Cardiac muscle cell (in vitro differentiated cells and primary cell): ENCODE results near the gene CFAP91. TPM values are rescaled to one million over a fixed set of nuclear protein-coding genes. Genes with fewer than 3 reads are reported as not detected.

Experiments used
- DNase-seq, 2 donors: peaks; one replicate each; pipeline versions ENCODE4 v3.0.0 to v3.0.0-alpha.2; 2010 to 2017; ENCODE audit warnings: low read depth in 1 of 2, low spot score in 1 of 2
- H3K27ac ChIP-seq: fragments of 200-600 bp; sonication (generic); 2 replicates; pipeline ENCODE4 v1.5.1; 2016
- H3K27me3 ChIP-seq: fragments of 200-600 bp; sonication (generic); 2 replicates; pipeline ENCODE4 v1.6.0; 2016; ENCODE audit warnings: control low read depth
- H3K36me3 ChIP-seq: fragments of 200-600 bp; sonication (generic); 2 replicates; pipeline ENCODE4 v1.5.1; 2016; ENCODE audit warnings: control low read depth
- H3K4me1 ChIP-seq: fragments of 200-600 bp; sonication (generic); 2 replicates; pipeline ENCODE4 v1.8.1; 2017; ENCODE audit warnings: low read depth, mild to moderate bottlenecking, mixed run types
- H3K4me3 ChIP-seq: fragments of 200-600 bp; sonication (generic); 2 replicates; pipeline ENCODE4 v1.5.1; 2016; ENCODE audit warnings: mild to moderate bottlenecking
- H3K9me3 ChIP-seq: fragments of 200-600 bp; sonication (generic); 2 replicates; pipeline ENCODE4 v1.5.1; 2017; ENCODE audit warnings: low read depth, mild to moderate bottlenecking, control low read depth
- CTCF ChIP-seq: IDR thresholded peaks from 2 replicates; pipeline ENCODE4 v1.5.1; 2012; ENCODE audit warnings: low read depth, mild to moderate bottlenecking, low read length
- polyA plus RNA-seq: library from polyadenylated mRNA; unstranded; fragments of >200 nt; fragmentation: Nextera tagmentation; extraction: Ambion mirVana; gene quantifications from 2 replicates; pipeline ENCODE4 v1.2.1, GENCODE V29; 2016
- total RNA-seq: library from RNA; depleted of rRNA; stranded (reverse); fragments of >200 nt; gene quantifications from 2 replicates; pipeline ENCODE4 v1.2.3, GENCODE V29; 2016

Gene CFAP91
- total RNA-seq, result 0.53 and 0.92 TPM in 2 replicates
- 1.4 and 3.4 TPM in 2 replicates for polyA plus RNA-seq

- no peak for TF ChIP-seq CTCF
- Histone ChIP-seq H3K4me1 (no peaks in the 10 kb centered on the region), H3K27ac (no peak within 1 kb of the TSS)
Observed at GRCh38 chr3:119702530-119703527, at the start of gene CFAP91. TSS of gene CFAP91 (plus strand) at chr3:119703022. CDS start at chr3:119703099, 77 bp downstream.

GRCh38 chr3:119653876-119654275 lies 48.9 kb upstream of the CFAP91 start:
- peaks cover 43% of the 10 kb centered on the region for H3K4me1 ChIP-seq
- no peak for TF ChIP-seq CTCF
- no peaks in the 10 kb centered on the region for H3K27me3 ChIP-seq
- DNase-seq, result no peak
- H3K4me3 ChIP-seq, result no peak overlapping the region
- H3K27ac ChIP-seq, result peak overlapping the region; percentile 3
- H3K36me3 ChIP-seq, result peaks cover 19% of the 10 kb centered on the region
- H3K9me3 ChIP-seq, result no peaks in the 10 kb centered on the region

More at GRCh38 chr3:119702530-119703527, at the start of gene CFAP91:
- DNase-seq, result peak; percentile 95 to 97
- Histone ChIP-seq H3K9me3 (no peaks in the 10 kb centered on the region), H3K4me3 (peak within 1 kb of the TSS; percentile 17), H3K27me3 (peaks cover 4% of the 10 kb centered on the region), H3K36me3 (no peaks in the 10 kb centered on the region)

- Histone ChIP-seq H3K36me3 (peaks cover 5% of the 10 kb centered on the region), H3K27ac (peak overlapping the region; percentile 100), H3K9me3 (no peaks in the 10 kb centered on the region), H3K4me3 (peak overlapping the region; percentile 50), H3K4me1 (peaks cover 42% of the 10 kb centered on the region), H3K27me3 (no peaks in the 10 kb centered on the region)
- no peak for TF ChIP-seq CTCF
- no peak for DNase-seq
Observed at GRCh38 chr3:119657887-119658702, 44.7 kb upstream of the CFAP91 start.

GRCh38 chr3:119658994-119659393 lies 43.8 kb upstream of the CFAP91 start:
- Histone ChIP-seq H3K4me3 (peak overlapping the region; percentile 50), H3K9me3 (no peaks in the 10 kb centered on the region), H3K27ac (peak overlapping the region; percentile 100), H3K36me3 (peaks cover 5% of the 10 kb centered on the region), H3K4me1 (peaks cover 43% of the 10 kb centered on the region), H3K27me3 (no peaks in the 10 kb centered on the region)
- DNase-seq, result no peak
- no peak for TF ChIP-seq CTCF

- TF ChIP-seq CTCF, result no peak
- Histone ChIP-seq H3K36me3 (peaks cover 2% of the 10 kb centered on the region), H3K4me1 (peaks cover 49% of the 10 kb centered on the region), H3K27ac (peak overlapping the region; percentile 100), H3K9me3 (no peaks in the 10 kb centered on the region), H3K27me3 (no peaks in the 10 kb centered on the region), H3K4me3 (peak overlapping the region; percentile 50)
- no peak for DNase-seq
Observed at GRCh38 chr3:119659606-119660291, 43.1 kb upstream of the CFAP91 start.
